ENCODE measurements around the gene ANKRD23. TPM values are rescaled to one million over a fixed set of nuclear protein-coding genes. Genes with fewer than 3 reads are reported as not detected.

ANKRD23 gene
- total and polyA plus RNA-seq, 2 of the 13 experiments (the other 11 are each of a cell fraction or from before 2014, with no cell fraction given) = 1.5 to 1.6 TPM

GRCh38 chr2:96856776-96857666, 13.2 kb upstream of the ANKRD23 start (continued):
- TF ChIP-seq ZXDC (CRISPR knock-in tag; IDR thresholded peaks at IDR 0.05) (0 out of 2 replicates have a peak, but pooled peaks have one; percentile 54), CEBPB (IDR thresholded peaks at IDR 0.05; ENCODE audit: borderline replicate concordance, low read depth, low read length) (no peak), BRF2 (CRISPR knock-in tag; IDR thresholded peaks at IDR 0.05) (no peak), ZSCAN29 (CRISPR knock-in tag; conservative IDR thresholded peaks at IDR 0.05) (0 out of 2 replicates have a peak, but pooled peaks have one; percentile 6), ZNF883 (CRISPR knock-in tag; IDR thresholded peaks at IDR 0.05; ENCODE audit: not compliant biosample characterization) (no peak), XRCC5 (optimal IDR thresholded peaks at IDR 0.05; ENCODE audit: low read length) (no peak), ZBED4 (CRISPR knock-in tag; IDR thresholded peaks at IDR 0.05; ENCODE audit: borderline replicate concordance) (no peak), MTF2 (CRISPR knock-in tag; IDR thresholded peaks at IDR 0.05; ENCODE audit: borderline replicate concordance) (no peak), ZBTB7A (CRISPR knock-in tag; IDR thresholded peaks at IDR 0.05) (no peak), HNRNPLL (IDR thresholded peaks at IDR 0.05; ENCODE audit: low read depth, low read length, poor library complexity, severe bottlenecking) (no peak), CEBPZ (IDR thresholded peaks at IDR 0.05; ENCODE audit: low read length) (no peak), ZNF296 (CRISPR knock-in tag; conservative IDR thresholded peaks at IDR 0.05) (no peak), SAFB2 (CRISPR knock-in tag; IDR thresholded peaks at IDR 0.05; ENCODE audit: borderline replicate concordance, low read depth) (no peak), ZNF782 (CRISPR knock-in tag; IDR thresholded peaks at IDR 0.05; ENCODE audit: borderline replicate concordance) (peak; percentile 36; the same call in 1 of the 2 replicates), CAMTA2 (CRISPR knock-in tag; IDR thresholded peaks at IDR 0.05; ENCODE audit: borderline replicate concordance) (0 out of 2 replicates have a peak, but pooled peaks have one; percentile 37), ZNF264 (CRISPR knock-in tag; IDR thresholded peaks at IDR 0.05) (0 out of 2 replicates have a peak, but pooled peaks have one; percentile 11)

Data from HepG2 (cell line).